H9 (cell line): ENCODE data around the gene CCDC51. TPM values are rescaled to one million over a fixed set of nuclear protein-coding genes. Genes with fewer than 3 reads are reported as not detected.
A peak's percentile ranks its signal among the peaks of the same experiment; 100 is the strongest.

ENCODE experiments used
- DNase-seq: peaks from one replicate; pipeline ENCODE4 v3.0.0-alpha.2; 2017
- H2AFZ ChIP-seq: one replicate; pipeline ENCODE4 v1.6.1; 2013; ENCODE audit warnings: mild to moderate bottlenecking, low read length, control low read depth, moderate library complexity
- H2AK5ac ChIP-seq: 2 replicates; pipeline ENCODE4 v1.6.1; 2013; ENCODE audit warnings: low read length, control low read depth, mixed read lengths; ENCODE audit not compliant: insufficient read length
- H2BK120ac ChIP-seq: one replicate; pipeline ENCODE4 v1.6.1; 2013; ENCODE audit warnings: low read depth, mild to moderate bottlenecking, low read length, control low read depth, inconsistent platforms; ENCODE audit not compliant: poor library complexity, severe bottlenecking
- H2BK12ac ChIP-seq: 2 replicates; pipeline ENCODE4 v1.6.1; 2013; ENCODE audit warnings: low read length, control low read depth, mixed read lengths, low read depth; ENCODE audit not compliant: insufficient read length
- H2BK15ac ChIP-seq: 2 replicates; pipeline ENCODE4 v1.6.1; 2013; ENCODE audit warnings: low read depth, low read length, control low read depth
- H2BK20ac ChIP-seq: one replicate; pipeline ENCODE4 v1.6.1; 2013; ENCODE audit warnings: low read depth, mild to moderate bottlenecking, low read length, control low read depth, inconsistent platforms; ENCODE audit not compliant: poor library complexity, severe bottlenecking
- H2BK5ac ChIP-seq: 2 replicates; pipeline ENCODE4 v1.6.1; 2013; ENCODE audit warnings: low read length, control low read depth, mixed read lengths; ENCODE audit not compliant: insufficient read length
- H3K14ac ChIP-seq: 2 replicates; pipeline ENCODE4 v1.6.1; 2013; ENCODE audit warnings: low read length, control low read depth; ENCODE audit not compliant: insufficient read depth
- H3K18ac ChIP-seq: 2 replicates; pipeline ENCODE4 v1.6.1; 2013; ENCODE audit warnings: low read depth, mild to moderate bottlenecking, mixed read lengths, low read length, control low read depth; ENCODE audit not compliant: insufficient read length
- H3K23ac ChIP-seq: 2 replicates; pipeline ENCODE4 v1.6.1; 2013; ENCODE audit warnings: low read length, control low read depth, mixed read lengths, low read depth; ENCODE audit not compliant: insufficient read length
- H3K23me2 ChIP-seq: 2 replicates; pipeline ENCODE4 v1.6.1; 2013; ENCODE audit warnings: low read depth, mild to moderate bottlenecking, mixed read lengths, low read length, control low read depth; ENCODE audit not compliant: insufficient read length, poor library complexity, severe bottlenecking
- H3K27ac ChIP-seq: 2 replicates; pipeline ENCODE4 v1.5.1; 2013; ENCODE audit warnings: low read length, control low read depth, mixed read lengths, low read depth; ENCODE audit not compliant: insufficient read length
- H3K27me3 ChIP-seq: 2 replicates; pipeline ENCODE4 v1.6.1; 2013; ENCODE audit warnings: low read length, control low read depth, inconsistent platforms; ENCODE audit not compliant: insufficient read depth
- H3K4ac ChIP-seq: 2 replicates; pipeline ENCODE4 v1.6.1; 2013; ENCODE audit warnings: low read depth, mild to moderate bottlenecking, control low read depth, inconsistent platforms, low read length, moderate library complexity
- H3K4me1 ChIP-seq: 2 replicates; pipeline ENCODE4 v1.6.1; 2013; ENCODE audit warnings: low read length, control low read depth, inconsistent platforms; ENCODE audit not compliant: insufficient read depth
- H3K4me2 ChIP-seq: 2 replicates; pipeline ENCODE4 v1.6.1; 2013; ENCODE audit warnings: low read length, control low read depth, mixed read lengths; ENCODE audit not compliant: insufficient read length, insufficient read depth
- H3K56ac ChIP-seq: 2 replicates; pipeline ENCODE4 v1.6.1; 2013; ENCODE audit warnings: low read depth, mild to moderate bottlenecking, mixed read lengths, low read length, control low read depth; ENCODE audit not compliant: insufficient read length
- H3K79me1 ChIP-seq: 2 replicates; pipeline ENCODE4 v1.6.1; 2013; ENCODE audit warnings: low read depth, mild to moderate bottlenecking, moderate library complexity, low read length, control low read depth, inconsistent platforms; ENCODE audit not compliant: insufficient read depth, poor library complexity, severe bottlenecking
- H3K79me2 ChIP-seq: 2 replicates; pipeline ENCODE4 v1.6.1; 2013; ENCODE audit warnings: low read length, control low read depth, inconsistent platforms; ENCODE audit not compliant: insufficient read depth
- H3K9ac ChIP-seq: 2 replicates; pipeline ENCODE4 v1.6.1; 2013; ENCODE audit warnings: low read length, control low read depth, mixed read lengths; ENCODE audit not compliant: insufficient read length; ENCODE audit errors: extremely low read depth
- H3K9me3 ChIP-seq: one replicate; pipeline ENCODE4 v1.6.1; 2013; ENCODE audit warnings: low read depth, low read length, inconsistent platforms; ENCODE audit not compliant: control insufficient read depth
- H3T11ph ChIP-seq: one replicate; pipeline ENCODE4 v1.6.1; 2013; ENCODE audit warnings: mild to moderate bottlenecking, low read length, control low read depth, inconsistent platforms
- H4K20me1 ChIP-seq: one replicate; pipeline ENCODE4 v1.6.1; 2013; ENCODE audit not compliant: control insufficient read depth, insufficient read length, insufficient read depth
- H4K5ac ChIP-seq: 2 replicates; pipeline ENCODE4 v1.6.1; 2013; ENCODE audit warnings: low read depth, mild to moderate bottlenecking, mixed read lengths, low read length, control low read depth; ENCODE audit not compliant: insufficient read length
- H4K8ac ChIP-seq: replicated peaks from 2 replicates; pipeline ENCODE4 v1.6.1; 2013; ENCODE audit warnings: low read length, control low read depth, mixed read lengths, low read depth; ENCODE audit not compliant: insufficient read length
- H4K91ac ChIP-seq: 2 replicates; pipeline ENCODE4 v1.6.1; 2013; ENCODE audit warnings: low read depth, mild to moderate bottlenecking, moderate library complexity, mixed read lengths, low read length, control low read depth; ENCODE audit not compliant: insufficient read length
- H3K27ac Mint-ChIP-seq, 3 experiments: 2 replicates in 2 of 3; 3 replicates in 1 of 3; pipeline ENCODE4 v1.8.0; 2020 to 2021; ENCODE audit warnings: mixed read lengths in 3 of 3, mild to moderate bottlenecking in 1 of 3, moderate library complexity in 1 of 3
- H3K27me3 Mint-ChIP-seq: 2 replicates; pipeline ENCODE4 v1.8.0; 2021; ENCODE audit warnings: low read depth, mild to moderate bottlenecking, moderate library complexity, mixed read lengths
- H3K36me3 Mint-ChIP-seq, 3 experiments: 2 replicates in 2 of 3; 3 replicates in 1 of 3; pipeline ENCODE4 v1.8.0; 2020 to 2021; ENCODE audit warnings: low read depth in 3 of 3, mixed read lengths in 3 of 3; ENCODE audit not compliant: insufficient read depth in 1 of 3
- H3K4me1 Mint-ChIP-seq, 2 experiments: 2 replicates each; pipeline ENCODE4 v1.8.0; 2020; ENCODE audit warnings: mixed read lengths in 2 of 2
- H3K4me3 Mint-ChIP-seq, 2 experiments: 2 replicates in 1 of 2; 3 replicates in 1 of 2; pipeline ENCODE4 v1.8.0; 2020 to 2021; ENCODE audit warnings: mild to moderate bottlenecking in 2 of 2, mixed read lengths in 2 of 2, moderate library complexity in 1 of 2
- H3K9me3 Mint-ChIP-seq, 2 experiments: 2 replicates in 1 of 2; 3 replicates in 1 of 2; pipeline ENCODE4 v1.8.0; 2020; ENCODE audit warnings: mild to moderate bottlenecking in 2 of 2, mixed read lengths in 2 of 2, moderate library complexity in 1 of 2
- CTCF ChIP-seq: fragments of 200-600 bp; sonication (generic); conservative IDR thresholded peaks from 3 replicates; pipeline ENCODE4 v1.8.0; 2021; ENCODE audit warnings: antibody characterized with exemption, mild to moderate bottlenecking
- WGBS: extraction: QIAGEN DNeasy Blood & Tissue Kit; methylation state at CpG from one replicate; pipeline ENCODE4 v1.1.7; 2013; ENCODE audit warnings: missing lambda C conversion rate, low lambda C conversion rate, mixed read lengths; ENCODE audit not compliant: insufficient read length; ENCODE audit errors: extremely low coverage; 5-methylcytosine and 5-hydroxymethylcytosine counted together
- total RNA-seq: library from RNA; stranded (reverse); gene quantifications from 2 replicates; pipeline ENCODE4 v1.2.1, GENCODE V29; 2021

CCDC51 gene
- total RNA-seq, 1 experiment from 2014 or later, result 20.0 TPM

GRCh38 chr3:48432411-48433371 lies 7.2 kb downstream of the CCDC51 start:
- H3K27ac Mint-ChIP-seq, result peak overlapping the region in 2 of 3 experiments; percentile 81 to 82; a peak in 4 of 7 replicates
- Histone ChIP-seq H2BK120ac (no peak overlapping the region), H2BK5ac (no peak overlapping the region), H3K79me1 (no peaks in the 10 kb centered on the region), H2BK12ac (no peak overlapping the region), H3K4me2 (no peak overlapping the region), H4K5ac (no peak overlapping the region), H3K18ac (no peak overlapping the region), H3K4me1 (peaks cover 12% of the 10 kb centered on the region; the same call in 1 of the 2 replicates), H3K79me2 (peaks cover 9% of the 10 kb centered on the region; the same call in 1 of the 2 replicates), H3K4ac (no peak overlapping the region), H3T11ph (no peak overlapping the region), H3K27me3 (no peaks in the 10 kb centered on the region), H3K14ac (no peak overlapping the region), H2BK15ac (no peak overlapping the region), H2BK20ac (no peak overlapping the region), H2AK5ac (no peak overlapping the region), H3K9me3 (no peaks in the 10 kb centered on the region), H4K8ac (no peak overlapping the region), H3K23ac (no peak overlapping the region), H3K56ac (no peak overlapping the region), H4K91ac (no peak overlapping the region), H3K9ac (no peak overlapping the region), H3K27ac (no peak overlapping the region), H3K23me2 (peaks cover 13% of the 10 kb centered on the region), H2AFZ (no peak overlapping the region), H4K20me1 (no peaks in the 10 kb centered on the region)
- H3K27me3 Mint-ChIP-seq, result no peaks in the 10 kb centered on the region
- DNase-seq, result peak; percentile 94
- 0 out of 5 replicates have a peak overlapping the region, but pooled peaks of 1 of the 2 experiments have one; percentile 8 for H3K4me3 Mint-ChIP-seq
- TF ChIP-seq CTCF, result peak; percentile 55
- no peaks in the 10 kb centered on the region for H3K9me3 Mint-ChIP-seq
- H3K36me3 Mint-ChIP-seq, result peaks cover 21 to 40% (median 38%) of the 10 kb centered on the region in 3 experiments; a peak in 6 of 7 replicates
- no CpG with 5 or more reads among the region's 16 CpGs for WGBS
- peaks cover 33 to 34% of the 10 kb centered on the region in 2 experiments for H3K4me1 Mint-ChIP-seq
